ENCODE results near the gene SERPINA12.

- TF ChIP-seq CTCF (IDR thresholded peaks at IDR 0.05) (no peak), POLR2A (IDR thresholded peaks at IDR 0.05) (no peak)
These were observed 14.0 kb upstream of the SERPINA12 start for GRCh38 chr14:94523265-94523664.

All from vagina (tissue), 2 donors.